Activated naive CD8-positive, alpha-beta T cell treated with anti-CD3 and anti-CD28 coated beads, Interleukin-2, amount 50 U/mL, for 16 hours (primary cell): ENCODE data around the gene MRPL1.
"Not testable (repeated sequence)": the region's sequence is repeated elsewhere in the genome, so short reads cannot be mapped to it uniquely, and the experiment has no call there.

Source experiments
- DNase-seq: peaks from one replicate; pipeline ENCODE4 v3.0.0-alpha.2; 2020; ENCODE audit warnings: low read depth, low spot score

The MRPL1 gene

DNA sequence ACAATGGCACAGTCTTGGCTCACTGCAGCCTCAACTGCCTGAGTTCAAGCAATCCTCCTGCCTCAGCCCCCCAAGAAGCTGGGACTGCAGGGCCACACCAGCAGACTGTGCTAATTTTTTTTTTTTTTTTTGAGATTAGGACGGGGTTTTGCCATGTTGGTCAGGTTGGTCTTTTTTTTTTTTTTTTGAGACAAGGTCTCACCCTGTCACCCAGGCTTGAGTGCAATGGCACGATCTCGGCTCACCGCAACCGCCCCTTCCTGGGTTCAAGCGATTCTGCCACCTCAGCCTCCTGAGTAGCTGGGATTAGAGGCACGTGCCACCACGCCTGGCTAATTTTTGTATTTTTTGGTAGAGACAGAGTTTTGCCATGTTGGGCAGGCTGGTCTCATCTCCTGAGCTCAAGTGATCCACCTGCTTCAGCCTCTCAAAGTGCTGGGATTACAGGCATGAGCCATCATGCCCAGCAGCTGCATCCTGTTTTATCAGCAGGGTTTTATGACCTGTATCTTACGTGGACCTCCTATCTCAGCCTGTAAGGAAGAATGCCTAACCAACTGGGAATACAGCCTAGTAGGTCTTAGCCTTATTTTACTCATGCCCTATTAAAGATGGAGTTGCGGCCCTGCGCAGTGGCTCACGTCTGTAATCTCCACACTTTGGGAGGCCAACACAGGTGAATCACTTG is 13.2 kb upstream of the MRPL1 start:
- DNase-seq = no peak

DNA sequence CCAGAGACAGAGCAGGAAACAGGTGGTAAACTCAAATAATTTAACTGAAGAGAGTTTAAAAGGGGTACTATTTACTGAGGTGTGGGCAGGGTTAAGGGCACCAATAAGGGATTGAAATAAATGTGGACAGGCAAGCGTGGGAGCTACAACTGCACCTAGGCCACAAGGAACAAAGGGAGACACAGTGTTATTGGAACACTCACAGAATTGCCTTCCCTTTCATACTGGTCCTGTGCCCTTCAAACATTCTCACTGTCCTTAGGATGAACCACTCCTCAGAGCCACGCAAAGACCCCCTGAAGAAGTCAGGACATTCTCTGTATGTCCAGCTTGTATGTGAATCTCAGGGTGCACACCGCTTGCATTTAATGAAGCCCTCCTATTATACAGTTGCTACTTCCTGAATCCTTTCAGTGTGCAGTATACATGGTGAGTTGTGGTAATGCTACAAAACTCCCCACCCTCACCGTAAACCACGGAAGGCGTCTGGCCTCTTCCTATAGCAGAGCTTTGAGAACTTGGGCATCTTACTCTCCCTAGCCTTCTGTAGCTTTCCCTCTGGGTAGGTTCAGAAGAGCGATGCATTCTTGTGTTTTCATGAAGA is 9.6 kb upstream of the MRPL1 start:
- DNase-seq = peak; percentile 6

DNA sequence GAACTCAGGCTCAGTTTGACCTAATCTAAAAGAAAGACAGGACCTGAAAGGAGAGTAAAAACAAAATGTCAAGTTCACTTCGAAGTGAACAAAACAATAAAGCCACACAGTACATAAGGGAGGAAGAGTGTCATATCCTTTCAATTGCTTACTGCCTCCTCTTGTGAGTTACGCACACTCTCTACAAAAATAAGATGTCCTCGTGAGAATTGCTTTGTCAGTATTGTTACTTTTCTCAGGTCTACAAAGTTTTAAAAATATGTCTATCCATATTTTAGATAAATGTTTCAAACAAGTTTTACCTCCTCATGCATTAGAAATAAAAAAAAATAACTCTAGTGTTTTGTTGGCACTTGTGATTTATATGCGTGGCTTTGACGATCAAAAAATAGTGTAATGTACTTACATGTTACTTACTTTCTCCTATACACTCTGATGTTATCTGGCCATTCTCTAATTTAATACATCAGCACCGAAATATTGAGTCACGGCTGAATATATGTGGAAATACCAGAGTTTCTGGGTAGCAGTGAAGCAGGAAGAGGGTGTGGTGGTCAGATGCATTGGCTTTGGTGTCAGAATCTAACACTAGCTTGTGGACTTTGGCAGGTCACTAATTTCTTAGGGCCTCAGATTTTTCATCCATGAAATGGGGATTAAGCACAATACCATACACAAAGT is 8.1 kb upstream of the MRPL1 start:
- no peak for DNase-seq

DNA sequence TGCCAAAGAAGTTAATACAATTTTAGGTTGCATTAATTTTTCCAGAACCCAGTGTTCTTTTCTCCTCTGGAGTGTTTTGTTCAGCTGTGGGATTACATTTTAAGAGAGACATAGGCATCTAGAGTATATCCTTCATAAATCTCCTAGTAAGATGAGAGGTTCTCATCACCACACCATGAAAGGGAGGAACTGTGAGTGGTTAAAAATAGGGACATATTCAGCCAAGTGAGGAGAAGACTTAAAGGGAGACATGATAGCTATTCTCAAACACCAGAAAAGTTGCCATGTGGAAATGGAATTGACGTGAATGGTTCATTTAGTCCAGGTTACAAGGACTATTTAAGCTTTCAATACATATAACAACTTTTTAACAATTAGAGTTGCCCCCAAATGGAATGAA is 6.5 kb upstream of the MRPL1 start:
- DNase-seq = no peak

DNA sequence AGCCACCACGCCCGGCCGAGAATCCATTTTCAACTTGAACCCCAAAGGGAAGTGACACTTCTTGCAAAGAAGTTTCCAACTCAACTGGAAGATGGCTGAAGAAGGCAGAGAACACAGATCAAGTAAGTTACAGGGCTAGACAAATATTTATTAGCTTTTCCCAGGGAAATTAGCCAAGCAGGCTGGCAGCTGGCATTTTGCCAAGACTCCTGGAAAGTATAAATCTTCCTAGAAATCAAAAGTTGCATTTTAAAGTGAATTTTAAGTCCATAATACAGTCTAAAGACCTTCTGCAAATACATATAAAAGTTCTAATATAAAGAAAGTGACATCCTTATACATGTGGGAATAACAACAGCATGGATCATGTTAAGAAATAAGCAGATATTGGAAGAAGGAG is 3.4 kb upstream of the MRPL1 start:
- DNase-seq = no peak

DNA sequence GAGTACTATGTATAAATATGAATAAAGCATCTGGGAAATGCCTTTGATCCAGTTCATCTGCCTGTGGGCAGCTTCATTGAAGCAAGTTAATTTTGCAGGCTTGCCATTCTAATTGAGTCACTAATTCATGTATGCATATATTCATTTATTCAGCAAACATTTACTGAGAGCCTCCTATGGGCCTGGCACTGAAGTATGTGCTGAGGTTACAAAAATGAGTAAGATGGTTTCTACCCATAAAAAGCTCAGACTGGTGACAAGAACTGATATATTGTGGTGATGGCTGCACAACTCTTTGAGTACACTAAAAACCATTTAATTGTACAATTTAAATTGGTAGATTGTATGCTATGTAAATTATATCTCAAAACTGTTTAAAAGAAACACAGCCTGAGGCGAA is 1.1 kb upstream of the MRPL1 start:
- no peak for DNase-seq

DNA sequence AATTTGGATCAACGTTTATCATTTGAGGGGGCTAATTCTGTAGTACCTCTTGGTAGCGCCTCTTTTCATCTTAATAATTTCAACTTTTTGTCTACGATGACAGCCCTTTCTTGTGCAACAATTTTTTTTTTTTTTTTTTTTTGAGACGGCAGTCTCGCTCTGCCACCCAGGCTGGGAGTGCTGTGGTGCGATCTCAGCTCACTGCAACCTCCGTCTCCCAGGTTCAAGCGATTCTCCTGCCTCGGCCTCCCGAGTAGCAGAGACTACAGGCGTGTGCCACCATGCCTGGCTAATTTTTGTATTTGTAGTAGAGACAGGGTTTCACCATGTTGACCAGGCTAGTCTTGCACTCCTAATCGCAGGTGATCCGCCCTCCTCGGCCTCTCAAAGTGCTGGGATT is 711 bp downstream of the MRPL1 start:
- not testable (repeated sequence) for DNase-seq

DNA sequence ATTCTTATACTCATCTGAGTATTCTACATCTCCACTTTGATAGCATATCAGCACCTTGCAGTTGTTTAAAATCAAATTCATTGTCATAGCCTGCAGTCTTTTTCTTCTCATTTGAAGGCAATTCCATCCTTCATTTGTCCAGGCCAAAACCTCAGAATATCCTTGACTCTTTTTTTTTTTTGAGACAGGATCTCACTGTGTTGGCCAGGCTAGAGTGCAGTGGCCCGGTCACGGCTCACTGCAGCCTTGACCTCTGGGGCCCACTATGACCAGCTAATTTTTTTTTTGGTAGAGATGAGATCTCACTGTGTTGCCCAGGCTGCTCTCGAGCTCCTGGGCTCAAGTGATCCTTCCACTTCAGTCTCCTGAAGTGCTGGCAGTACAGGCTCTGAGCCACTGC is 2.6 kb downstream of the MRPL1 start:
- DNase-seq = no peak

DNA sequence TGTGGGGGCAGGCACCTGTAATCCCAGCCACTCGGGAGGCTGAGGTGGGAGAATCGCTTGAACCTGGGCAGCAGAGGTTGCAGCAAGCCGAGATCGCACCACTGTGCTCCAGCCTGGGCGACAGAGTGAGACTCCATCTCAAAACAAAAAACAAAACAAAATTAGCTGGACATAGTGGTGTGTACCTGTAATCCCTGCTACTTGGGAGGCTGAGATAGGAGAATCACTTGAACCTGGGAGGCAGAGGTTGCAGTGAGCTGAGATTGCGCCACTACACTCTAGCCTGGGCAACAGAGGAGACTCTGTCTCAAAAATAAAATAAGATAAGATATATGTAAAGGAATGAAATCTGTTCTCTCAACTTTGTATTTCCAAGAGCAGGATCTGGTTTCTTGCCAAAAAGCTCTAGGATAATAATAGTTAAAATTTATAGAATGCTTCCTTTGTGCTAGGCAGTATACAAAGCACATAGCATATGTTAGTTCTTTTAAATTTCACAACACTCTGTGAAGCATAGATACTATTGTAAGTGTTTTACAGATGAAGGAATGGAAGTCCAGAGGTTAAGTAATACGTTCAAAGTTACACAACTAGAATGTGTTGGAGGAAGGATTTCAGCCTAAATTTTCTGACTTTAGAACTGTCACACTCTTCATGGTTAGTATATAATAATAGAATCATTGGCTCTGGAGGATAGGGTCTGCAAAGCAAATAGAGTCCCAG is 10.3 kb downstream of the MRPL1 start:
- DNase-seq = no peak

DNA sequence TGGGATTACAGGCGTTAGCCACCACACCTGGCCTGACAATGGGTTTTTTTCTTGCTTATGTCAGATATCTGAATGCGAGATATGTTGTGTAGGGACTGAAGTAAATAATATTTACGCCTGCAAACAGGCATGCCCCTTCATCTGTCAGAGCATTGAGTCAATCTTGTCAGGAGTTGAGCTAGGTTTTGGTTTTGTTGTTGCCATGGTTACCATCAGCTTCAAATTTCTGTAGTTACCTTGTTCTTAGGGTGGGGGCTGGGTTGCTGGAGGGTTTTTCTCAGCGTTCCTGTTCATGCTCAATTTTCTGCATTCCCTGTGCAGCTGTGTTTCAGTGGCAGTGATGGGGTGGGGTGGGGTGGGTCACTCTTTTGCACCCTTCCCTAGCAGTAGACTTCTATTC is 14.5 kb downstream of the MRPL1 start:
- DNase-seq = no peak

DNA sequence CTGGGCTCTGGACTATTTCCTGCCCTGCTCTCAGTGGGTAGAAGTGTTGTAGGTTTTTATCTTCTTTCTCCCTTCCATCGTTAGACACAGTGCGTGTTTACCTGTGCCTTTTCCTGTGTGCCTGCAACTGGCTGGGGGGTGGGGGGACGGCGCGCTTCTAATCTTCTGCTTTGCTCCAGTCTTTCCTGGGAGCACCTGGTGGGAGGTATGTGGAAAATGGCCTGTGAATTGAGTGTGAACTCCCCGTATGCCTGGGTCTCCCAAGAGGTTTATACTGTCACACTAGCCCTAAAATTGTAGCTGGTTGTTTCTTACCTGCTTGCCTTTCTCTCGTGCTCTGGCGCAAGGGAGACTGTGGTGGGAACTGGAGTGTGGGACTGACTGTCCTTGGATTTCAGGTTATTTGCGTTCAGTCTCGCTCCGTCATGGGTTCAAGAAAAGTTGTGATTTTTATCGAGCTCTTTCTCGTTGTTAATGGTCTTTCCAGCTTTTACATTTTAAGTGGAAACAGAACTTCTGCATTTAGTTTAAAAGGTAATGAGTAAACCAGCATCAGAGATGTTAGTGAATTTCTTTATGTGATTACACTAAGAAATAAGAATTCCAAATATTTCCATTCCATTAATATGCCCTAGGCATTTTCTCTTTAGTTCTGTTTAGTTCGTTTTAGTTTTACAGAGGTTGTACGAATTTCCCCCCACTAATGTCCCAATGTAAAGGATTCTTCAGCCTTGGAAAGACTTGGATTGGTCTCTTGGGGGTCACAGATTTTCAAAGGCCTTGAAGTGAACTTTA is 15.3 kb downstream of the MRPL1 start:
- no peak for DNase-seq

DNA sequence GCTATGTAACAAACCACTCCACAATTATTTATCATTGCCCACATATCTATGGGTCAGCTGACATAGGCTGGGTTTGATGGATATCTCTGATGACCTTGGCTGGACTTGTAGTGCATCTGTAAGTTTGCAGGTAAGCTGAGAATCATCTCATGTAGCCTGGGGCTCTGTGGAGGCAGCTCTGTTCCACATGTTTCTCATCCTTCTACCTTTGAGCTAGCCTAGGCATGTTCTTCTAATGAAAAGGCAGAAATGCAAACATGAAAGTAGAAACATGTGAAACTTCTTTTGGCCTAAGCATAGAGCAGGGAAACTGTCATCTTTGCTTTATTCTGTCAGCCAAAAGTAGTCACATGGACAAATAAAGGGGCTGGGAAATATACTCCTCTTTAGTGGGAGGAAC is 18.2 kb downstream of the MRPL1 start:
- DNase-seq = no peak

DNA sequence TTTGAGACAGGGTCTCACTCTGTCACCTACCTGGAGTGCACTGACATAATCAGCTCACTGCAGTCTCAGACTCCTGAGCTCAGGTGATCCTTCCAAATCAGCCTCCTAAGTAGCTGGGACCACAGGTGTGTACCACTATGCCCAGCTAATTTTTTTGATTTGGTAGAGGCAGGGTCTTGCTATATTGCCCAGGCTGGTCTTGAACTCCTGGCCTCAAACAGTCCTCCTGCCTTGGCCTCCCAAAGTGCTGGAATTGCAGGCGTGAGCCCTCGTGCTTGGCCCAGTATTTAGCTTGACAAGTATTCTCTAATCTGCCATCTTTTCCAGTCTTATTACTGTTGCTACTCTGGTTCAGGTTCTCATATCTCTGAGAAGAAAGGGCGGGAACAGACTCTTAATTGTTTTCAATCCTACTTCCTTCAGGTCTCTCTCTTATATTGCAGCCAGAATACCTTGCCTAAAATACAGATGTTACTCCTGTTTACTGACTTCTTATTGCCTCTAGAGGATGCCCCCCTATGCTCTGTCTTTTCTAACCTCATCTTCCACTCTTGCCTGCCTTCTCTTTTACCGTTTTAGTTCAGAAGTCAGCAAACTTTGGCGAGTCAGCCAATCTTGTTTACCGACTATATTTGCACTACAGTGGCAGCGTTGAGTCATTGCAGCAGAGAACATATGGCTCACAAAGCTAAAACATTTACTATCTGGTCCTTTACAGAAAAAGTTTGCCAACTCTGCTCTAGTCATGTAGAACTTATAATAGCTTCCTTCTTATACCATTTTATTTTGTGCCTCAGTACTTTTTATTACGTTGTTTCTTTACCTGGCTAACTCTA is 19.0 kb downstream of the MRPL1 start:
- no peak for DNase-seq

DNA sequence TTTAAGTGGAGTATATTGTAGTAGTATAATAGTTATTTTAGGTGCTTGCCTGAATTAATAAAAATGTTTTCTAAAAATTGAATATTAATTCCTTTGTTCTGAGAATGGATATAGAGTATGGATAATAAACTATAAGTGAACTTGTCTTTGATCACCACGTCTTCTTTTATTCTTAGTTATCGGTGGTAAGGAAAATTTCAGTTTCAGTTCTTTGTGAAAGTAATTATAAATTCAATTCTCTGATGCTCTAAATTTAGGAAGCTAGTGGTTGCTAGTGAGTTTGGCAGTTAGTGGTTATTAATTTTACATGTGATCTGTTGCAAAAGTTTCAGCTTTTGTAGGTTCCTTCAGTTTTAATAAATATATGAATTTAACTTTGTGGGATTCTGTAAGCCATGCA is 30.8 kb downstream of the MRPL1 start:
- DNase-seq = no peak

DNA sequence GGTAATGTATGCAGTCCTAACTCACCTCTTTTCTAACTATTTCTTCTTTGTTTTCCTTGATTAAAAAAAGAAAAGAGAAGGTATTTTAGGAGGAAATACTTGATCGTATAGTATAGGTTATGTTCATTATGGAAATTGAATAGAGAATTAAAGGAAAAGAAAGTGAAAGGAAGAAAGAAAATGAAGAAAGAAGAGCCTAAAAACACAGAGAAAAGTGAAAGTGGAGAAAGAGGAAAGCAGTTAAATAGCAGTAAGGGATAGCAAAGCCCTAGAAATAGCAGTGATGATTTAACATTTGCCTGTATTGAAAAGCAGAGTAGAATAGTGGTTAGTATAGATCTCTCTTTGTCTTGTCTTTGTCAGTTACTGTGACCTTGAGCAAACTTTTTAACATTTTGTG is 37.0 kb downstream of the MRPL1 start:
- DNase-seq = no peak

DNA sequence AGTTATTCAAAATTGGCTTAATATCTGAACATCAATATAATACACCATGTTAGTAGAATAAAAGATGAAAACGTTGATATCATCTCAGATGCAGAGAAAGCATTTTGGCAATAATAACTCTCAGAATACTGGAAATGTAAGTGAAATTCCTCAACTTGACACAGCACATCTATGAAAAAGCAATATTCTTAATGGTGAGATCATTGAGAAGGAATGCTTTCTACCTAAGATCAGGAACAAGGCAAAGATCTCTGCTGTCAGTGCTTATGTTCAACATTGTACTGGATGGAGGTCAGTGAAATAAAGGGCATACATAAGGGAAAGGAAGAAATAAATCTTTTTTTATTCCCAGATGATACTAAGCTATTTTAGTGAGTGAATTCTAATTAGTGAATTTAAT is 40.6 kb downstream of the MRPL1 start:
- no peak for DNase-seq

DNA sequence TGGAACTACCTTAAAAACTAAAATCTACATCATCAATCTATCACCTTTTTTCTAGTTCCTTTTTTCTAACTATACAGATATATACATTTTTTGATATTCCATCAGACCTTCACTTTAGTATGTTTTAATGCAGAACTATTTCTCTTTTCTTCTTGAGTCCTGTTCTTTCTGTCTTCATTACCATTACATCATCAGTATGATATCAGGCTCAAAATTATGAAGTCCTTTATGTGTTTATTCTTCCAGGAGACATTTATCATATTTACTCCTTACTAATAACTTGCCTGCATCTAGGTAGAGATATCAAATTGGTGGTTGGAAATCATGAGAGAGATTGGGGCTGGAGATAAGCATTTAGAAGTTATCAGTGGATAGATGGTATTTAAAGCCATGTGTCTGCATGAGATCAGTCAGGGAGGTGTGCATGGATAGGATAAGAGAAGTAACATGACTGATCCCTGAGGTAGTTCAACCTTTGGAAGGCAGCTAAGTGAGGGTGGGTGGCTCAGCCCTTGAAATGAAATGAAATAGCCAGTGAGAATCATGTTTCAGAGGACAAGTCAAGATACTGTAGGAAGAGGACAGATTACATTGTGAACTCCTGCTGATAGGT is 43.1 kb downstream of the MRPL1 start:
- no peak for DNase-seq

DNA sequence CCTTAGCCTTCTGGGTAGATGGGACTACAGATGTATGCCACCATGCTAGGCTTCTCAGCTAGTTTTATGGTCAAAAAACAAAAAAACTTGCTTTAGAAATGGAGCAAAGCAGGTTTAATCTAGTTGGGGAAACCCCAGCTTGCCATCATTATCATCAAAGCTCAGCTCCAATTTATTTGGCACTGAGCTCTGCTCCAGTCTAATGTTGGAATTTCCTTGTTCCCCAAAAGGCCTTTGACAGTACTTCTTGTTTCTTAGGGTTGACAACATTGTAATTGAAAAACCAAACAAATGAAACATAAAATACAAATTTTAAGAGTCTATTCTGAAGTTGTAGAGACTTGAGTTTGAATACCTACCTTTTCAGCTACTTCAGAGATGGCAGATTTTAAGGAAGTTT is 48.0 kb downstream of the MRPL1 start:
- no peak for DNase-seq

DNA sequence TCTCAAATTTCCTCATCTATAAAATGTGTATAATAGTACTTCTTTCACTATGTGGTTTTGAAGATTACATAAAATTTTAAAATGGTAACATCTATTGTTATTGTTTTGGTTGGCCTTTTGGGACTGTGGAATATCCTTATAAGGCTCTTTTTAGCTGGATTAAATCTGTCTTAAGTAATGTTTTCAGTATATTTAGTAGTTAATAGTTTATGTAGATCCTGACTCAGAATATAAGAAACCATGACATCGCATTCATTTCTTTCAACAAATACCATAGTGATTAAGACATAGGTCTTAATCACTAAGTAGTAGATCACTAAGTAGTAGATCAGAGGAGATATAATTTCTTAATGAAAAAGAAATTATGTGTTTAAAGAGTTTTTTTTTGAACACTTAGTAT is 48.5 kb downstream of the MRPL1 start:
- DNase-seq = no peak

DNA sequence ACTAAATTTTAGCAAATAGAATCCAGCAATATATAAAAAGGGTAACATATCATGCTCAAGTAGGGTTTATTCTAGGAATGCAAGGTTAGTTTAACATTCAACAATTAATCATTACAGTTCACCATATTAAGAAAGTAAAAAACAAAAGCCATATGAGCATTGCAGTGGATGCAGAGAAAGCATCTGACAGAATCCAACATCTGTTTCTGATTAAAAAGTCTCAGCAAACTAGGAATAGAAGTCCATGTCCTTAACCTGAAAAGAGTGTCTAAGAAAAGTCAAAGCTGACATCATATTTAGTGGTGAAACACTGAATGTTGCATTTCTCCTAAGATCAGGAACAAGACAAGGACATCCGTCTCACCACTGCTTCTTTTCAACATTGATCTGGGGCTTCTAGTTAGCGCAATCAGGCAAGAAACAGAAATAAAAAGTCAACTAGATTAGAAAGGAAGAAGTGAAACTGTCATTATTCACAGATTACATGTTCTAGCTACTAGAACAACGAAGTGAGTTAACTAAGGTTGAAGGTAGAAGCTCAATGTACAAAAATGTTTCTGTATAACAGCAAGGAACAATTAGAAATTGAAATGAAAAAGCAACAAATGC is 49.3 kb downstream of the MRPL1 start:
- no peak for DNase-seq
